Skin epidermis (tissue), 12 donors: ENCODE measurements around the gene TSPAN14.
"Not testable (repeated sequence)": the region's sequence is repeated elsewhere in the genome, so short reads cannot be mapped to it uniquely, and the experiment has no call there.

Source experiments
- H3K27ac ChIP-seq, 21 experiments: fragments of 200-600 bp; sonication (generic) in 11 of 21; one replicate each; pipeline ENCODE4 v1.5.0; 2020; ENCODE audit warnings: mild to moderate bottlenecking in 3 of 21, inconsistent platforms in 2 of 21, moderate library complexity in 2 of 21
- H3K4me3 ChIP-seq, 7 experiments: fragments of 200-600 bp; sonication (generic) in 2 of 7; one replicate each; pipeline ENCODE4 v1.5.0; 2020; ENCODE audit warnings: inconsistent platforms in 2 of 7, mild to moderate bottlenecking in 2 of 7, moderate library complexity in 1 of 7

The TSPAN14 gene

GRCh38 chr10:80532571-80532970, 78.5 kb downstream of the TSPAN14 start:
- H3K27ac ChIP-seq, result no peak overlapping the region
- H3K4me3 ChIP-seq, result no peak overlapping the region

GRCh38 chr10:80534059-80534458, 79.9 kb downstream of the TSPAN14 start:
- H3K4me3 ChIP-seq, H3K27ac ChIP-seq: not testable (repeated sequence)

- not testable (repeated sequence) for H3K27ac ChIP-seq
These were observed 80.5 kb downstream of the TSPAN14 start for GRCh38 chr10:80534646-80535045.

GRCh38 chr10:80535671-80536360, 81.7 kb downstream of the TSPAN14 start:
- H3K27ac ChIP-seq, result peak overlapping the region; percentile 26 to 90 (median 75)
- peak overlapping the region; percentile 25 to 53 (median 40) for H3K4me3 ChIP-seq

More at GRCh38 chr10:80534646-80535045, 80.5 kb downstream of the TSPAN14 start:
- not testable (repeated sequence) for H3K4me3 ChIP-seq

- peak overlapping the region; percentile 26 to 90 (median 75) for H3K27ac ChIP-seq
- peak overlapping the region; percentile 25 to 53 (median 40) for H3K4me3 ChIP-seq
These were observed 82.3 kb downstream of the TSPAN14 start for GRCh38 chr10:80536361-80536835.

GRCh38 chr10:80537086-80537735, 83.1 kb downstream of the TSPAN14 start:
- no peak overlapping the region for H3K27ac ChIP-seq
- H3K4me3 ChIP-seq, result no peak overlapping the region

GRCh38 chr10:80537736-80538480, 83.8 kb downstream of the TSPAN14 start, which contains the start of gene SH2D4B:
Gene SH2D4B, plus strand, starts transcription at chr10:80537902. Its CDS starts 430 bp downstream, at chr10:80538332.
- Histone ChIP-seq H3K4me3 (no peak within 1 kb of the TSS), H3K27ac (peak within 1 kb of the TSS in 4 of 21 experiments; percentile 63 to 78 (median 76))

GRCh38 chr10:80538481-80539185, 84.5 kb downstream of the TSPAN14 start:
- Histone ChIP-seq H3K27ac (no peak overlapping the region), H3K4me3 (no peak overlapping the region)

GRCh38 chr10:80539421-80540031, 85.4 kb downstream of the TSPAN14 start:
- Histone ChIP-seq H3K27ac (no peak overlapping the region), H3K4me3 (no peak overlapping the region)

- H3K4me3 ChIP-seq, result no peak overlapping the region
- H3K27ac ChIP-seq, result peak overlapping the region in 1 of 21 experiments; percentile 43
These were observed 86.0 kb downstream of the TSPAN14 start for GRCh38 chr10:80540136-80540535.

- H3K4me3 ChIP-seq, result peak overlapping the region in 1 of 7 experiments; percentile 15
- H3K27ac ChIP-seq, result peak overlapping the region in 1 of 21 experiments; percentile 43
These were observed 86.5 kb downstream of the TSPAN14 start for GRCh38 chr10:80540618-80540980.

- peak overlapping the region in 2 of 21 experiments; percentile 40 to 43 for H3K27ac ChIP-seq
These were observed 87.1 kb downstream of the TSPAN14 start for GRCh38 chr10:80540981-80541750.

GRCh38 chr10:80542053-80542452, 87.9 kb downstream of the TSPAN14 start:
- H3K4me3 ChIP-seq, result no peak overlapping the region
- H3K27ac ChIP-seq, result peak overlapping the region in 1 of 21 experiments; percentile 16

More at GRCh38 chr10:80540981-80541750, 87.1 kb downstream of the TSPAN14 start:
- peak overlapping the region in 1 of 7 experiments; percentile 15 for H3K4me3 ChIP-seq

- H3K27ac ChIP-seq, result no peak overlapping the region
- no peak overlapping the region for H3K4me3 ChIP-seq
These were observed 88.7 kb downstream of the TSPAN14 start for GRCh38 chr10:80542652-80543318.

- H3K27ac ChIP-seq, H3K4me3 ChIP-seq: not testable (repeated sequence)
These were observed 89.2 kb downstream of the TSPAN14 start for GRCh38 chr10:80543319-80543672.

GRCh38 chr10:80544316-80544953, 90.3 kb downstream of the TSPAN14 start:
- Histone ChIP-seq H3K4me3 (no peak overlapping the region), H3K27ac (no peak overlapping the region)

GRCh38 chr10:80545258-80545881, 91.3 kb downstream of the TSPAN14 start:
- no peak overlapping the region for H3K27ac ChIP-seq
- H3K4me3 ChIP-seq, result no peak overlapping the region
